Astrocyte (in vitro differentiated cells and primary cell): ENCODE results near the gene ZFP91. TPM values are rescaled to one million over a fixed set of nuclear protein-coding genes. Genes with fewer than 3 reads are reported as not detected.

ENCODE experiments used
- DNase-seq: peaks from one replicate; pipeline ENCODE4 v3.0.0-alpha.2; 2010; ENCODE audit warnings: low read depth
- FAIRE-seq: peaks from 2 replicates; lab custom pipeline; 2011; peaks lifted over from hg19 to GRCh38; lab: Jason Lieb, UNC
- H2AFZ ChIP-seq: 2 replicates; pipeline ENCODE4 v1.6.0; 2012; ENCODE audit warnings: low read depth, low read length, inconsistent platforms
- H3K27ac ChIP-seq: 2 replicates; pipeline ENCODE4 v1.5.1; 2011; ENCODE audit warnings: low read depth, low read length, inconsistent platforms
- H3K27me3 ChIP-seq: 2 replicates; pipeline ENCODE4 v1.6.0; 2011; ENCODE audit warnings: low read length, inconsistent platforms; ENCODE audit not compliant: insufficient read depth
- H3K36me3 ChIP-seq: 2 replicates; pipeline ENCODE4 v1.5.1; 2011; ENCODE audit warnings: low read length, inconsistent platforms; ENCODE audit not compliant: insufficient read depth
- H3K4me1 ChIP-seq: 2 replicates; pipeline ENCODE4 v1.5.1; 2011; ENCODE audit warnings: low read length, inconsistent platforms; ENCODE audit not compliant: insufficient read depth
- H3K4me2 ChIP-seq: 2 replicates; pipeline ENCODE4 v1.6.0; 2012; ENCODE audit warnings: low read length, inconsistent platforms
- H3K4me3 ChIP-seq: 2 replicates; pipeline ENCODE4 v1.5.1; 2011; ENCODE audit warnings: low read depth, mild to moderate bottlenecking, low read length, inconsistent platforms; ENCODE audit not compliant: insufficient read depth
- H3K79me2 ChIP-seq: 2 replicates; pipeline ENCODE4 v1.6.0; 2012; ENCODE audit warnings: mild to moderate bottlenecking, low read length, inconsistent platforms; ENCODE audit not compliant: insufficient read depth
- H3K9ac ChIP-seq: 2 replicates; pipeline ENCODE4 v1.6.0; 2012; ENCODE audit warnings: mild to moderate bottlenecking, low read length, inconsistent platforms
- H3K9me3 ChIP-seq: 2 replicates; pipeline ENCODE4 v1.5.1; 2012; ENCODE audit warnings: low read depth, mild to moderate bottlenecking, low read length, inconsistent platforms; ENCODE audit not compliant: insufficient read depth
- H4K20me1 ChIP-seq: 2 replicates; pipeline ENCODE4 v1.6.0; 2012; ENCODE audit warnings: low read length, inconsistent platforms; ENCODE audit not compliant: insufficient read depth
- H3K27ac Mint-ChIP-seq: one replicate; pipeline ENCODE4 v1.8.0; 2021; ENCODE audit warnings: mild to moderate bottlenecking, mixed read lengths; ENCODE audit not compliant: unreplicated experiment
- H3K27me3 Mint-ChIP-seq: one replicate; pipeline ENCODE4 v1.8.0; 2021; ENCODE audit warnings: low read depth, mixed read lengths; ENCODE audit not compliant: unreplicated experiment
- H3K36me3 Mint-ChIP-seq: one replicate; pipeline ENCODE4 v1.8.0; 2021; ENCODE audit warnings: low read depth, mixed read lengths; ENCODE audit not compliant: unreplicated experiment
- H3K4me1 Mint-ChIP-seq: one replicate; pipeline ENCODE4 v1.8.0; 2021; ENCODE audit warnings: low read depth, mixed read lengths; ENCODE audit not compliant: unreplicated experiment
- H3K4me3 Mint-ChIP-seq: one replicate; pipeline ENCODE4 v1.8.0; 2021; ENCODE audit warnings: mild to moderate bottlenecking, moderate library complexity, mixed read lengths; ENCODE audit not compliant: unreplicated experiment
- H3K9me3 Mint-ChIP-seq: one replicate; pipeline ENCODE4 v1.8.0; 2021; ENCODE audit warnings: mild to moderate bottlenecking, mixed read lengths; ENCODE audit not compliant: unreplicated experiment
- EZH2 ChIP-seq: IDR thresholded peaks from 2 replicates; pipeline ENCODE4 v1.6.1; 2012; ENCODE audit warnings: mild to moderate bottlenecking, low read length, inconsistent platforms; ENCODE audit not compliant: insufficient read depth
- total RNA-seq: library from RNA; stranded (reverse); gene quantifications from 2 replicates; pipeline ENCODE4 v1.2.1, GENCODE V29; 2021
- TF ChIP-seq, protein P1 (sequence below): IDR thresholded peaks from 2 replicates; pipeline ENCODE4 v1.5.1; 2011; ENCODE audit warnings: low read depth, mild to moderate bottlenecking, inconsistent platforms, low read length, moderate library complexity; ENCODE audit not compliant: insufficient read depth

The ZFP91 gene
- total RNA-seq, 1 donor from 2014 or later, result 40.1 TPM

DNA sequence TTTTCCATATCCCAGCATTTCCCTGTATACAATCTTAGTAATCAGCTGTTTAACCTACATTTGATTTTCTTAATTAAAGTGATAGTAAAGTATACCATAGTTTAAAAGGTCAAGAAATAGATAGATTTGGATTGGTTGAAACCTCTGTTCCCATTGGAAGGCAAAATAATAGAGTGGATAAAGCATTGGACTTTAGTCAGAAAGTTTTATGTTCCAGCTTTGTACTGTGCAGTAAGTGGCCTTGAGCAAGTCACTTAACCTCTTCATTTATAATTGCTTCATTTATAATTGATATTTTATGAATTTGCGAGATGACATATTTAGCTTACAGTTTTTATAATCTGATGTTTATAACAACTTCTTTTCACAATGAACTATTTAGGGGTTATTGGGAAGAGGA, 3.6 kb downstream of the ZFP91 start:
- FAIRE-seq, result no peak
- Mint-ChIP-seq H3K36me3 (no peaks in the 10 kb centered on the region), H3K27ac (no peak overlapping the region), H3K4me3 (peak overlapping the region; percentile 25), H3K27me3 (no peaks in the 10 kb centered on the region), H3K4me1 (peaks cover 19% of the 10 kb centered on the region), H3K9me3 (no peaks in the 10 kb centered on the region)
- Histone ChIP-seq H3K4me2 (no peak overlapping the region), H3K4me3 (no peak overlapping the region), H3K27me3 (no peaks in the 10 kb centered on the region), H3K9ac (no peak overlapping the region), H3K27ac (no peak overlapping the region), H3K4me1 (peaks cover 6% of the 10 kb centered on the region), H3K36me3 (peaks cover 8% of the 10 kb centered on the region), H4K20me1 (peaks cover 46% of the 10 kb centered on the region), H3K9me3 (no peaks in the 10 kb centered on the region), H3K79me2 (peaks cover 81% of the 10 kb centered on the region), H2AFZ (no peak overlapping the region)
- TF ChIP-seq, protein P1, sequence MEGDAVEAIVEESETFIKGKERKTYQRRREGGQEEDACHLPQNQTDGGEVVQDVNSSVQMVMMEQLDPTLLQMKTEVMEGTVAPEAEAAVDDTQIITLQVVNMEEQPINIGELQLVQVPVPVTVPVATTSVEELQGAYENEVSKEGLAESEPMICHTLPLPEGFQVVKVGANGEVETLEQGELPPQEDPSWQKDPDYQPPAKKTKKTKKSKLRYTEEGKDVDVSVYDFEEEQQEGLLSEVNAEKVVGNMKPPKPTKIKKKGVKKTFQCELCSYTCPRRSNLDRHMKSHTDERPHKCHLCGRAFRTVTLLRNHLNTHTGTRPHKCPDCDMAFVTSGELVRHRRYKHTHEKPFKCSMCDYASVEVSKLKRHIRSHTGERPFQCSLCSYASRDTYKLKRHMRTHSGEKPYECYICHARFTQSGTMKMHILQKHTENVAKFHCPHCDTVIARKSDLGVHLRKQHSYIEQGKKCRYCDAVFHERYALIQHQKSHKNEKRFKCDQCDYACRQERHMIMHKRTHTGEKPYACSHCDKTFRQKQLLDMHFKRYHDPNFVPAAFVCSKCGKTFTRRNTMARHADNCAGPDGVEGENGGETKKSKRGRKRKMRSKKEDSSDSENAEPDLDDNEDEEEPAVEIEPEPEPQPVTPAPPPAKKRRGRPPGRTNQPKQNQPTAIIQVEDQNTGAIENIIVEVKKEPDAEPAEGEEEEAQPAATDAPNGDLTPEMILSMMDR, result no peak
- TF ChIP-seq EZH2, result no peak
- no peak for DNase-seq

DNA sequence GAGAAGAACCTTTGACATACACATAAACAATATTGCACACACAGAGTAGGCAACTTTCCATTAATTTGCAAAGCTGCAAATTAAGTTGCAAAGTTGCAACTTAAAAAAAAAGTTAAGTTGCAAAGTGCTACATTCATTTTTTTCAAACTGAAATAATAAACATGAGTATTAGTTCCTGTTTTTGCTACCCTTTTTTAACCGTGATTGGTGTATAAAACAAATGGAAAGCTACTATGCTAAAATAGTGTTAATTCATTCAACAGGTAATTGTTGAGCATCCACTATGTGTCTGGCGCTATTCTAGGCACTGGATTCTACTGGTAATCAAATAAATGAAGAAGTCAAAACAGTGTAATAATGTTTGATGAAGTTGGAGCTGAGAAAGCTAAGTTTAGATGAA, 8.1 kb downstream of the ZFP91 start:
- FAIRE-seq (no peak), DNase-seq (no peak)
- TF ChIP-seq, protein P1, result no peak
- TF ChIP-seq EZH2, result no peak
- H3K27me3 ChIP-seq, result no peaks in the 10 kb centered on the region
- H3K4me2 ChIP-seq, result no peak overlapping the region
- Mint-ChIP-seq H3K9me3 (no peaks in the 10 kb centered on the region), H3K27ac (no peak overlapping the region), H3K27me3 (no peaks in the 10 kb centered on the region), H3K36me3 (peaks cover 3% of the 10 kb centered on the region), H3K4me3 (no peak overlapping the region), H3K4me1 (peaks cover 13% of the 10 kb centered on the region)
- H3K4me3 ChIP-seq, result no peak overlapping the region
- H4K20me1 ChIP-seq, result peaks cover 51% of the 10 kb centered on the region
- H3K36me3 ChIP-seq, result peaks cover 4% of the 10 kb centered on the region
- no peak overlapping the region for H3K27ac ChIP-seq
- no peak overlapping the region for H2AFZ ChIP-seq
- H3K9ac ChIP-seq, result no peak overlapping the region
- peaks cover 100% of the 10 kb centered on the region for H3K79me2 ChIP-seq
- H3K9me3 ChIP-seq, result no peaks in the 10 kb centered on the region
- H3K4me1 ChIP-seq, result no peaks in the 10 kb centered on the region

DNA sequence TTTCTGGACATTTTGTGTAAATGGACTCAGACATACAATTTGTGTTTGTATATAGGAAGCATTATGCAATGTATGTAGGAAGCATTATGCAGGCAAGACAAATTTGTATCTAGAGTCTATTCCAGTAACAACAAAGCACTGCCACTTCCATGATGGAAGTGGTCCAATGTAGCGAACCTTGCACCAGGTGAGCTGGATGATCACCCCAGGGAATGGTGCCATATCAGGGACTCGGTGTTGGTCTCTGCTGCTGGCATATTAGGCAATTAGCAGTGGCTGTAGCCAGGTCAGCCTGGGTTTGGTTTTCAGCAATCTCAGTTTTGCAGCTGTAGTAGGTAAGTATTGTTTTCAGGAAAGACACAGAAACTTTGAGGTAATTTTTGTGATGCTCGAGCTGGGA, 12.8 kb downstream of the ZFP91 start:
- Mint-ChIP-seq H3K4me3 (no peak overlapping the region), H3K27ac (no peak overlapping the region), H3K9me3 (no peaks in the 10 kb centered on the region), H3K4me1 (no peaks in the 10 kb centered on the region), H3K36me3 (peaks cover 8% of the 10 kb centered on the region), H3K27me3 (no peaks in the 10 kb centered on the region)
- H4K20me1 ChIP-seq, result peaks cover 64% of the 10 kb centered on the region
- FAIRE-seq (no peak), DNase-seq (no peak)
- no peak overlapping the region for H3K4me3 ChIP-seq
- TF ChIP-seq EZH2, result no peak
- TF ChIP-seq, protein P1, result no peak
- peaks cover 6% of the 10 kb centered on the region for H3K36me3 ChIP-seq
- peaks cover 100% of the 10 kb centered on the region for H3K79me2 ChIP-seq
- no peaks in the 10 kb centered on the region for H3K27me3 ChIP-seq
- no peak overlapping the region for H3K4me2 ChIP-seq
- no peaks in the 10 kb centered on the region for H3K4me1 ChIP-seq
- no peak overlapping the region for H3K9ac ChIP-seq
- no peak overlapping the region for H3K27ac ChIP-seq
- H3K9me3 ChIP-seq, result no peaks in the 10 kb centered on the region
- no peak overlapping the region for H2AFZ ChIP-seq
